NCI-H146 treated with DMSO at 0.1 percent for 48 hours (cell line): ENCODE results near the gene CELF2.

Experiments
- DNase-seq: peaks from one replicate; lab custom pipeline; 2025; ENCODE audit not compliant: unreplicated experiment; lab: John Stamatoyannopoulos, UW

Gene CELF2

GRCh38 chr10:11020548-11020942 lies 2.9 kb downstream of the CELF2 start:
- DNase-seq, result no peak

- DNase-seq, result no peak
These were observed 4.5 kb downstream of the CELF2 start for GRCh38 chr10:11022213-11022612.

DNA sequence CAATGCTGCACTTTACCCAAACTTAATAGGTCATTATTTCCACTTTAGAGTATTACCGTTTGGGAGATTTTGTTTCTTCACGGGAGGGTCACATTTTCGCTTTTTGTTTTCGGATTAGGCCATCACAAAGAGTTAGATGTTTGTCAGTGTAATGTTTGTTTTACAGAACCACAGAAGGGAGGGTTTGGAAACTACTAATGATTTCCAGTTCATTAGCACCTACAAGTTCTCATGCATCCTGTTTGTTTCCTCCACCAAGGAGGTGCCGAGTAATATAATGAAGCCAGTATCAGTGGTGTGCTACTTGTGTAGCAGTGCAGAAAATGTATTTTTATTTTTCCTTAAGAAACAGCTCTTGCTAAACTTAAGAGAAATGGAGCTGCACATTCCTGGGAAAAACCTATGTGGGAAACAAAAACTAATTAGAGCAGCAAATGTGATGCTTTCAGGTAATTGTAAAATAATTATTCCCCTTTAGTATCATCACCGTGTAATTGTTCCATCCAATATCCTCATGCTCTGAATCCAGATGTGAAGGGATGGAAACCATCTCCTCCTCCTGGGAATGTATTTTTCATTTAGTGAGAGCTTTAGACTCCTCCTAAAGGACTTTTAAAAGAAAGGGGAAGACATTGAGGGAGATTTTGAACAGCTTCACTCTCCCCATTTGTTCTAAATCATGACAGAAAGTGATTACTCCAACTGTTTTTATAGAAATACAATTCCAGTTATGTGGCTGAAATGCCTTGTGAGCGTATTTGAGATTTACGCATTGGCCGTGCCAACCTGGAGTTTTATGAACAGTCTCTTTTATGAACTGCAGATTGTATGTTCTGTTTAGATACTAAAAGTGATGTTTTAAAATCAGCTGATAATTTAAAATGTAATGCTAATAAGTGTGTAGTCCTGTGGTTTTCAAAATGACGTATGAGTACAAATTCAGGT lies 5.6 kb downstream of the CELF2 start:
- no peak for DNase-seq

- DNase-seq, result no peak
These were observed 6.9 kb downstream of the CELF2 start for GRCh38 chr10:11024596-11024995.

DNA sequence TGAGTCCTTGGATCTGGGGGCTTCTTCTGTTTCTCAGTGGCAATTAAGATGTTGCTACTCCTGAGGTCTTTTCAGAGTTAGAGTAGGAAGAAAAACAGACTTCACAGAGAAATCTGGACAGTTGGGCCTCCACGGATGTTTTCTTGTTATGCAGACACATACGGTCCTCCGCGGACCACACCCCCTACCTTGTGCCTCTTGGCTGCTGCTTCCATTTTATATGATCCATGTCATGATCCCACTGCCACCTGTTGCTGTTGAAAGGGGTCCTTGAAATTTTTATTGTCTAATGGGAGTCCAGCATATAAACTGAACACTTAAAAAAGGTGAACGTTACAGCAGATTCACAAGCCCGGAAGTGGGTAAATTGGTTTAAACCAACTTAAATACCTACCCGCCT lies 8.3 kb downstream of the CELF2 start:
- no peak for DNase-seq

GRCh38 chr10:11026773-11027172 lies 9.1 kb downstream of the CELF2 start:
- DNase-seq, result peak; percentile 94

- DNase-seq, result no peak
These were observed 17.1 kb downstream of the CELF2 start for GRCh38 chr10:11034762-11035161.

- peak; percentile 57 for DNase-seq
These were observed 17.8 kb downstream of the CELF2 start for GRCh38 chr10:11035301-11035991.

- DNase-seq, result peak; percentile 93
These were observed 18.8 kb downstream of the CELF2 start for GRCh38 chr10:11036424-11037011.

- no peak for DNase-seq
These were observed 20.3 kb downstream of the CELF2 start for GRCh38 chr10:11037991-11038390.

- DNase-seq, result no peak
These were observed 24.7 kb downstream of the CELF2 start for GRCh38 chr10:11042357-11042756.

DNA sequence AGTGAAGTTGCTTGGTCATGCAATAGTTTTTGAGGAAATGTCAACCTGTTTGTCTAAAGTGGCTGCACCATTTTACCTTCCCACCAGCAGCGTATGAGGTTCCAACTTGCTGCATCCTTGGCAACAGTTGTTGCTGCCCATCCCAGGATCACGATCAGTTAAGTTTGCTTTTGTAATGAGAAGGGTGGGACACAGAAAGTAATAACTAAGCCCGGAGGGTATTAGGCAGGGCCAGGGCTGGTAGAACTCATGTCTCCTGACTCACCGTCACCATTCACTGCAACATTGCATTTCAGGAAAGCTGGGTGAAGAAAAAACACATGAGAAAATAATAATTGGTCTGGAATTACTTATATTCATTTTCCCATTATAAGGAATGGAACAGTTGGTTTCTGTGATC lies 25.4 kb downstream of the CELF2 start:
- no peak for DNase-seq

GRCh38 chr10:11043446-11044127 lies 25.9 kb downstream of the CELF2 start:
- DNase-seq, result no peak

DNA sequence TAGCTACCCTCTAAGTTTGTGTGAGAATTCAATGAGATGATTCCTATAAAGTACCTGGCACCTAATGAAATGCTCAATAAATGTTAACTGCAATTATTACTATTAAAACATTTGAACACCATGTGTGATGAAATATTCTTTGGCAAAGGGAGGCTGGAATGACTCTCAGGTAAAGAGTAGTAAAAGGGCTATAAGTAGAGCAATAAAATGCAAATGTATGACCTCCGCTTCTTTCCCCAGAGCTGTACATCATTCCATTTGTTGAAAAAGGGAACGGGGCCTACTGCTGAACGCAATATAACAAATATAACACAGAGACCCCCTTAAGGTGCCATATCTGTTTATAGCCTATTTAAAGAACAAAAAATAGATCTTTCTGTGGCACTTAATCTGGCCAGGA lies 27.8 kb downstream of the CELF2 start:
- no peak for DNase-seq

GRCh38 chr10:11045995-11046775 lies 28.5 kb downstream of the CELF2 start:
- no peak for DNase-seq

GRCh38 chr10:11046776-11047160 lies 29.1 kb downstream of the CELF2 start:
- DNase-seq, result no peak

GRCh38 chr10:11048707-11049278 lies 31.1 kb downstream of the CELF2 start:
- no peak for DNase-seq

DNA sequence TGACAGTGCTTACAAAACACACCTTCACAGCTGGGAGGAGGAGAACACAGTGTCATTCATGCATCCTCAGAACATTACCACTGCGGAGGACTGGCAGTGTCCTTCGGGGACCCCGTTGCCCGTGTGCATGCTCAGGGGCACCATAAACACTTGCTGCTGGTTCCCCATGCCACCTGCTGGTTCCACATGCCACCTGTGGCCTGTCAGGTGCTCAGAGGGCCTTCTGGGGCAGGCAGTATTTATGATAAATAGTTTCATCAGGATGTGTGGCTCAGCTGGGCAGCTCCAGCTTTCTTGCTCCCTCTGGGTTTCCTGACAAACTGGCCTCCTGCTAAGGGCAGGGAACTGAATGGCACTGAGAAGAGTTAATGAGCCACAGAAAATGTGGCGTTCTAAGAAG lies 32.1 kb downstream of the CELF2 start:
- peak; percentile 22 for DNase-seq

- no peak for DNase-seq
These were observed 32.9 kb downstream of the CELF2 start for GRCh38 chr10:11050301-11051287.
